ENCODE data around the gene SLC7A6OS.
A peak's percentile ranks its signal among the peaks of the same experiment; 100 is the strongest.

SLC7A6OS gene

DNA sequence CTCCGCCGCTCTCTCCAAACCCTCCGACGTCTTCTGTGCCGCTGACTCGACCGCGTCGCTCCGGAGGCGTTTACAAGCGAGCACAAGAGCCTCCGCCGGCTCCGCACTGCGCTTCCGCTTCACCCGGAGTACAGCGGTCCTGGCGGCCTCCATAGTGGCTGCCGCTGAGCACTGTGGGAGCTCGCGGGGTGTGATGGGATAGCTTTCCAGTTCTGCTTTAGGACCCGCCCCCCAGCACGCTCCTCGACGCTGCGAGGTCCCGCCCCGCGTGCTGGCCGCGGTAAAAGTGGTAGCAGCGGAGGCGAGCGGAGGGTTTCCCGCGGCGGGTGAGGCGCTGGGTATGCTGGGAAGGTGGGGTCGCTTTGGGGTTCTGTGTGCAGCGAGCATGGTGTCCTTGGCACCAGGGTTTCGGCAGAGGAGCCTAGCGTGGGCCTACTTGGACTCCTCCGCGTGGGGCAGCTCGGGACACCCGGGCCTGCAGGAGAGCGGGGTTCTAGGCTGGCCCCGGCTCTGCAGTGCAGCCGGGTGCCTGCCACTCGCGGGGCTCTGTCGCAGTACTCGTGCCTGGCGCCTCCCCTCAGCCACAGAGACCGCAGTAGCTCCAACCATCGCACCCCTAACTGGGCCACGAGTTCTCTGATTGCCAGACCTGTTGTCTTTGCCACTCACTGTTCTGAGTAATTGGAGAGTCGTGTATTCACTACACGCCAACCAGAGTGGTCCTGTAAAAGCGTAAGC lies at the start of gene SLC7A6OS, which contains the start of gene PRMT7:
SLC7A6OS (minus strand) TSS at position 173 of the 738 bp plus-strand sequence; CDS start at position 153, 20 bp downstream.
PRMT7 (plus strand) TSS at position 246 of the 738 bp plus-strand sequence. CDS start 4,961 bp downstream, outside the sequence.
- DNase-seq: peak; percentile 90

GRCh38 chr16:68359398-68360191 lies 48.8 kb upstream of the SLC7A6OS start:
- DNase-seq: no peak

- no peak for DNase-seq
Observed at GRCh38 chr16:68358951-68359350, 48.2 kb upstream of the SLC7A6OS start.

- DNase-seq: no peak
Observed at GRCh38 chr16:68357923-68358322, 47.2 kb upstream of the SLC7A6OS start.

GRCh38 chr16:68357521-68357922 lies 46.8 kb upstream of the SLC7A6OS start:
- DNase-seq: no peak

DNA sequence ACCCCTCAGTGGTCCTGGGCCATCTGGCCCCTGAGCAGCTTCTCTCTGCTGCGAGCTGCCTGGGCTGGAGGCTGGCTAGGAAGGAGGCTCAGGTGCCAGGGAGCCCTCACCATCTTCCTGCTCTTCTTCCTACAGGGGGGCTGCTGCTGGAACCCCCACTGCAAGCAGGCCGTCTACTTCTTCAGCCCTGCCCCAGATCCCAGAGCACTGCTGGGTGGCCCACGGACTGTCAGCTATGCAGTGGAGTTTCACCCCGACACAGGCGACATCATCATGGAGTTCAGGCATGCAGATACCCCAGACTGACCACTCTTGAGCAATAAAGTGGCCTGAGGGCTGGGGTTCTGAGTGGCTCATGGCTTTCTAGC lies 46.2 kb upstream of the SLC7A6OS start:
- DNase-seq: no peak

DNA sequence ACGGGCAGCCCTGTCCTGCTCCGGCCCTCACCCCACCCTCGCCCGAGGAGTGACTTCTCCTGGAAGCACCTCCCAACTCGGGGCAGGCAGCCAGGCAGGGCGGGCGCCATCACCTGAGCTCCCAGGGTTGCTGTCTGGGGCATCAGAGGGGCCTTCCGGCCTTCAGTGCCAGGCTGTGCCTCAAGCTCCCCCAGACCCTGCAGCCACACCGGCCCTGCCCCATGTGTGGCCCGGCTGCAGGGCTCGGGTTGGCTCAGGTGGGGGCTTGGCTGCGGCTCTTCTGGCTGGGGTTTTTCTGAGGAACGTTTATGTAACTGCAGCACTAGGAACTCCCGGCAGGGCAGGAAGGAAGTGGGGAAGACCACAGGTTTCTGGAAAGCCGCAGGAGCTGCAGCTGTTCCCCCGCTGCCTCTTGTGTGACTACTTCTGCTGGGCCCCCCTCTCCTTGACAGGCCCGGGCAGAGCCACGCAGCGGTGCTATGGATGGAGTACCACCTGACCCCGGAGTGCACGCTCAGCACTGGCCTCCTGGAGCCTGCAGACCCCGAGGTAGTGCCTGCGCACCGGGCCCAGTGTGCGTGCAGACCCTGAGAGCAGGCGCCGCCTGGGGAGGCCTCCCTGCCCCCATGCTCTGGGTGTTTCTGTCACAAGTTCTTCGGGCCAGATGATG lies 45.6 kb upstream of the SLC7A6OS start:
- DNase-seq: no peak

GRCh38 chr16:68355447-68356248 lies 44.9 kb upstream of the SLC7A6OS start:
- DNase-seq: no peak

GRCh38 chr16:68354816-68355215 lies 44.1 kb upstream of the SLC7A6OS start:
- no peak for DNase-seq

GRCh38 chr16:68353366-68353765 lies 42.6 kb upstream of the SLC7A6OS start:
- no peak for DNase-seq

- DNase-seq: no peak
Observed at GRCh38 chr16:68351991-68352431, 41.3 kb upstream of the SLC7A6OS start.

DNA sequence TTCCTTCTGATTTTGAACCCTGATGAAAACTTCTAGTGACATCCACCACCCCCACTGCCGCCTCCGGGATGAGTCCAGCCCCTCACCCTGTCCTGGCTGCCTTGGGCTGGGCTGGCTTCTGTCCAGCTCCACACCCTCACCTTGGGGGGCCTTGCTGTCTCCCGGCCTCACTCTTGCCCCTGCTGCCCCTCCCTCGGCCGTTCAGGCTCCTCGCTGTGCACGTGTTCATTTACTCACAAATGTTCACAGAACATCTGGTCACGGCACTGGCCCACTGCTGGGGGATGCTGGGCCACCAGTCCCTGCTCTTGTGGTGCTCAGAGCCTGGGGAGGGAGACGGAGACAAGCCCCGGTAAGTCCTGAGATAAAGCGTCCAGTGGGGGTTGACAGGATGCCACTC lies 40.7 kb upstream of the SLC7A6OS start:
- DNase-seq: no peak

DNA sequence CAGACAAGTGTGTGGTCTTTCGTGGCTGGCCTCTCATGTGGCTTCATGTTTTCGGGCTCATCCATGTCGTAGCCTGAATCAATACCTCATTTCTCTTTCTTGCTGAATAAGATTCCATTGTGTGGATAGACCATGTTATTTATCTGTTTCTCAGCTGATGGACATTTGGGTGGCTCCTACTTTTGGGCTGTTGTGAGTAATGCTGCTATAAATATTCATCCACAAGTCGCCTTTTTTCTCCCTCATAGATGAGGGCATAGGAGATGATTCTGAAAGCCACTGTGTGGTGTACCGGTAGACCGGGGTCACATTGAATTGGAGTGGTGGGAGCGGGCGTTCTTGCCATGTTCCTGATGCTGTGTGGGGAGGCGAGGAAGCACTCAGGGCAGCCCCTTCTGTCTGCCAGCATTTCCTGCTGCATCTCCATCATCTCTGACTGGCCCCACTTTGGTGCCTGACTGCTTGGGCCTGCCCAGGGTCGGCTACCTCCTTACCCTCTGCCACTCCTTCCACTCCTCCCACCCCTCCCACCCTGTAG lies 40.1 kb upstream of the SLC7A6OS start:
- no peak for DNase-seq

- no peak for DNase-seq
Observed at GRCh38 chr16:68349838-68350410, 39.2 kb upstream of the SLC7A6OS start.

- no peak for DNase-seq
Observed at GRCh38 chr16:68348639-68349445, 38.1 kb upstream of the SLC7A6OS start.

GRCh38 chr16:68347605-68348004 lies 36.9 kb upstream of the SLC7A6OS start:
- DNase-seq: no peak

DNA sequence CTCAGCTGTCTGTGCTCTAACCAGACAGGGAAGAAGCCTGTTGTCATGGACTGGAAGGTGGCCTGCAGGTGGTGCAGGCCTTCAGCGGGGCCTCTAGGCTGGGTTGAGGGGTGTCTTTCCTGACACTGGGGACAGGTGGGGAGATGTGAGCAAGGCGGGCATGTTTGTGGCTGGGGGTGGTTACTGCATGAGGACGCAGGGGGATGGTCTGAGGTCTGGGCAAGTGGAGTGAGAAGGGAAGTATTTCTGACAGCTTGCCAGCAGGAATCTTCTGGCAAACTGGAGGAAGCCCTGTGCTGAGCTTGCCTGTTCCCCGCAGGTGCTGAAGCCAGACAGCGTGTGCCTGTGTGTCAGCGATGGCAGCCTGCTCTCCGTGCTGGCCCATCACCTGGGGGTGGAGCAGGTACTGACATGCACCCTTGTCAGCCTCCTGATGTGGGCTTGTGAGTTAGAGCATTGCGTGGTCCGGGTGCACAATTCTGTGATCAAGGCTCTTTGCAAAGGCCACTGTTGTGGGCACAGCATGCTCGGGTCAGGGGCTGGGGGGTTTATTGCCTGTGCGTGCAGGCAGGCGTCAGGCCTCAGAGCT lies 36.2 kb upstream of the SLC7A6OS start:
- no peak for DNase-seq

DNA sequence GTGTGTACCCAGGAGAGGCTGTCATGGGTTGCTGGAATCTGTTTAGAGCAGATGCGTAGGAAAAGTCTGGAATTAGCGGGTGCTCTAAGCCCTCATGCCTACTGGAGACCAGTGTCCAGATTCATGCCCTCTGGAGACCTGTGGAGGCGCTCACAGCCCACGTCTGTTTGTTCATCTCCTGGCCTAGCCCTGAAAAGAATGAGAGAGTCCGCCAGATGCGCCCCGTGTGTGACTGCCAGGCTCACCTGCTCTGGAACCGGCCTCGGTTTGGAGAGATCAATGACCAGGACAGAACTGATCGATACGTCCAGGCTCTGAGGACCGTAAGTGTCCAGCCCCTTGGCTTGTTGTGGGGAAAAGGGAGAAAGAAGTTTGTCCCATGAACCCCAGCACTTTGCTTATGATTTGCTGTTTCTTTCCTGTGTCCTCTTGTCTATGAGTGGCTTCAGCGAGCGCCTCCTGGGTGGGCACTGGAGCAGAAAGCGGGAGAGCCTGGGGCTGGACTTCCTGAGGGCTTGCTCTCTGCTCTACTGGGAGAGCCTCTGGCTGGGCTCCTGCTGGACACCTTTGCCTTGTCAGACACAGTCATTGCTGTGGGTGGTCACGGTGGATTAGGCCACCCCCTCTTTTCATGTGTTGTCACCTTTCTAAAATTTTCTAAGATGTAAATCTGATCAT lies 35.4 kb upstream of the SLC7A6OS start:
- DNase-seq: no peak

DNA sequence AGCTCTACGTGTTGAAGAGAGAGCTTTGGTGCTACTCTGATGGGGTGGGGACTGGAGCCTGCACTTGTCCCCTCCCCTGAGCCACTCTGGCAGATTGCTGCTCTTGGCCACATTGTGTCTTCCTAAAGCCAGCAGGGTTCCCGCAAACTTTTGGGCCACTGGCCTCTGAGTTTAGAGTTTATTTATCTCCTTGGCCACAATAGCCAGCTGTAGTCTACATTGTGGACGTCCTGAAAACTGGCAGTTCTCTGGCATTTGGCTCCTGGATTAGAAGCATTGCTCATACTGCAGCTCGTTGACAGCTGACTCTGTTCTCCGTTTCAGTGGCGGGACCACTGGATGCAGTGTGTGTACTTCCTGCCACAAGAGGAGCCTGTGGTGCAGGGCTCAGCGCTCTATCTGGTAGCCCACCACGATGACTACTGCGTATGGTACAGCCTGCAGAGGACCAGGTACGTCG lies 34.6 kb upstream of the SLC7A6OS start:
- DNase-seq: no peak

GRCh38 chr16:68344252-68344651 lies 33.5 kb upstream of the SLC7A6OS start:
- DNase-seq: no peak
